Left hindlimb (tissue), 1 donor: Measurements from ENCODE around the gene RBBP7.

ENCODE experiments used
- DNase-seq: peaks from one replicate; pipeline ENCODE4 v3.0.0-alpha.2; 2018

The RBBP7 gene

GRCh38 chrX:16870095-16870861 lies at the start of gene RBBP7:
RBBP7 (minus strand) TSS chrX:16870362; CDS start chrX:16870053, 309 bp downstream.
- DNase-seq = peak; percentile 94

GRCh38 chrX:16918979-16919378 lies 48.8 kb upstream of the RBBP7 start:
- DNase-seq = no peak

DNA sequence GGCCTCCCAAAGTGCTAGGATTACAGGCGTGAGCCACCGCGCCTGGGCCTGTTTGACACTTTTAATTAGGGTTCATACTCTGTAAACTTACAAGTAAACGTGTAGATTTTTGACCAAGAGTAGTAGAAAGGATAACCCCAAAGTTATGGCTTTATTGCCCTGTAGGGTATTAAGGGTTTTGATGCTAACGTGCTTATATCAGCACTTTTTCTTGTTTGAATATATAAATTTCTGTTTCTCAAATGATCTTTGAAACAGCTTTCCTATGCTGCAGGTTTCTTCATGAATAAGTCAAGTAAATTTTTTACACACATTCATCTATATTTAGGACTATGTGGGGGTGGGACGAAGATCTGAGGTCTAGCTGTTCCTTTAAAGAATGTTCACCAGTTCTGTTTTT lies 47.0 kb upstream of the RBBP7 start:
- DNase-seq = no peak

GRCh38 chrX:16916561-16916960 lies 46.4 kb upstream of the RBBP7 start:
- no peak for DNase-seq

- no peak for DNase-seq
These were observed 43.9 kb upstream of the RBBP7 start for GRCh38 chrX:16914058-16914457.

DNA sequence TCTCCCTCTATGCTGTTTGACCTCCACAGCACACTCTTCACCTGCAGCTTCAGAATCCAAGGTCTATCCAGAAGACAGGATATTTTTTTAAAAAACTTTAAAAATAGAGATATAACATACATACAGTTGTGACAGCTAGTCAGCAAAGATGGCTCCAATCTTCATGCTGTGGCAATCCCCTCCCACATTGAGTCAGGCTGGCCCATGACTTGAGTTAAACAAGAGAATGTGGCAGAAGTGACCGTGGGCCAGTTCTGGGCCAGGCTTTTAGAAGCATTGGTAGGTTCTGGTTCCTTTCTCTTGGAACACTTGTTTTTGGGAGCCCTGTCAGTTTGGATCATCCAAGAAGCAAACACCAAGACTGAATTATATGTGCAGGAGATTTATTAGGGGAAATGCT lies 40.2 kb upstream of the RBBP7 start:
- no peak for DNase-seq

DNA sequence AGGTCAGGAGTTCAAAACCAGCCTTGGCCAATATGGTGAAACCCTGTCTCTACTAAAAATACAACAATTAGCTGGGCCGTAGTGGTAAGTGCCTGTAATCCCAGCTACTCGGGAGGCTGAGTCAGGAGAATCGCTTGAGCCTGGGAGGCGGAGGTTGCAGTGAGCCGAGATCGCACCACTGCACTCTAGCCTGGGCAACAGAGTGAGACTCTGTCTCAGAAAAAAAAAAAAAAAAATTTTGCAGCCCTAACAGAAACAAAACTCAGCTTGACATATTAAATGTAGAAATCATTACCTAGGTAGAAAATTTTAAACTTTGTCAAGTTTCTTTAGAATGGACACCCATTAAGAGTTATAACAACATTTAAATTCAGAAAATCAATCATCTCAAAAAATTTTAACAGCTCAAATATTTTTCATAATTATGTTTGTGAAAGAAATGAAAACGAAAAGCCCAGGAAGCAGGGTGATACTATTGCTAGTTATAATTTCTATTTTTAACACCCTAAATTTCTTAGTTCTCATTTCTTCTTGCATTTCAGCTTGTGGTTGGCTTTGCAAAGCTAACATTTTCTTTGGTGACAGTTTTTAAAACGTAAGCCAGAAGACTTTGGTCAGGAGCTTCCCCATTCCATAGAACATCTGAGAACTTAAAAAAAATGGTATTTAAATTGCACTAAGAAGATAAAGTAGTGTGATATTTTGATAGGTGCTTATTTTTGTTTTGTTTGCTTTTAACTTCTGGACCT lies 33.3 kb upstream of the RBBP7 start:
- no peak for DNase-seq

DNA sequence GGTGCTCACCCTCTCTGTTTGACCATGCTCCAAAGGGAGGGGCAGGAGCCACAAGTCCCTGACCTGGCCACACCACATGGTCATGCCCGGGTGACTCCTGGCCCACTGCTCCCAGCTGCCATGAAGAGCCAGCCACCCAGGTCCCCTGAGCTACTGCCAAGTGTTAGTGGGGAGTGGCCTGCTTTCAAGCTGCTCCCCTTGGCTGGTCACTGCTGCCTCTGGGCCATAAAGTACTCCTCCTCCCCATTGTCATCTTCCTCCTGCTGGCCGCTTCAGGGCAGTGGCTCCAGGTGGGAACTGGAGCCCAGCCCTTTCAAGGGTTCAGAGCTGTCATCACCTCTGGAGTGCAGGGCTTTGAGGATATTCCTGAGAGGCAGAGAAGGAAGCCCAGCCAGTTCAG lies 27.3 kb upstream of the RBBP7 start:
- DNase-seq = no peak

GRCh38 chrX:16892504-16893362 lies 22.6 kb upstream of the RBBP7 start:
- DNase-seq = peak; percentile 49

- no peak for DNase-seq
These were observed 15.5 kb upstream of the RBBP7 start for GRCh38 chrX:16885628-16886027.

GRCh38 chrX:16883487-16883804 lies 13.3 kb upstream of the RBBP7 start:
- no peak for DNase-seq

DNA sequence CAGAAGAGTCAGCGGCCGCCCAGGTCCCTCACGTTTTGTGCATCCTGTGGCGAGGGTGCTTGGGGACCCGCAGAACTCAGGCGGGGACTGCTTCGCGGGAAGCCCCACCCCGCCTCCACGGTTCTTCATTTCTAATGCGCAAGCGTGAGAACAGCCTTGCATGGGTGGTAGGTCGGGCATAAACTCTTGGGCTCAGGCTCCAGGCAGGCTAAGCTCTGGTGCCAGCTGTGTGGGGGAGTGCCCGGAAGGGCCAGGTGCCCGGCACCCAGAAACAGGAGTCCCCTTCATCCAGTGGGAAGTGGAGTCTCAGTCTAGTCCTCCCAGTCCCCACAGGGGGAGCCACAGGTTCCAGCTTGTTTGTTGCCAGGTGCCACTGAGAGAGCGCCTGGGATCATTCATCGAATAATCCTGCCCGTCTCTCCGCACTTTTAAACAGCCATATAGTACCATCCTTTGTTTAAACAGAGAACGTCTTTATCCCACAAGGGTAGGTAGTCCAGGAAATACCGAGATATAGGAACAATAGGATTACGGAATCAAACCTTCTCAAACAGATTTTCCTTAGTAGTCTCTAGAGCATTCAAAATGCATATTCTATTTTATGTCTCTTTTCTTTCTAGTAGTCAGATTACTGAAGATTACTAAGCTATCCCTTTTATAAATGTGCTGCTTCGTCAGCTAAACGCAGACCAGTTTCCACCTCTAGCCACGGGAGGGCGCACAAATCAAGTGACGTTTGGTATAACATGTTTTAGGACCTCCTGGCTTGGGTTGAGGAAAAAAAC lies 12.7 kb upstream of the RBBP7 start:
- peak; percentile 71 for DNase-seq

DNA sequence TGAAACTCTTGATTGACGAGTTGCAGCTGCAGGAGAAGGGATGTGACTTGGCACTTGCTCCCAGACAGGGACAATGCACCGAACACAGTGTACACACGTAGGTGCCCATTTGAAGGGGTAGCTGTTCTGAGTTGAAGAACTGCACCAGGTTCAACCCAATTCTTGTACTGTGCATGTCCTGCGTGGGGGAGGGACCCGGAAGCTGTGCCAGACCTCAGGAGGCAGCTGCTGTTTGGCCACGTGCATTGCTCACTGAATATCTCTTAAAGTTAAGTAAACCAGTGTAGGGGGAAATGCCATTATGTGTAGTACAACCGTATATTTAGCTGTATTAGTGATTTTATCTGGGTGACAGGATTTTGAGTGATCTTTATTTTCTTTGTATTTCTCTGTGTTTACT lies 12.0 kb upstream of the RBBP7 start:
- DNase-seq = peak; percentile 33

- DNase-seq = no peak
These were observed 6.5 kb upstream of the RBBP7 start for GRCh38 chrX:16876696-16877095.

- DNase-seq = no peak
These were observed 4.4 kb upstream of the RBBP7 start for GRCh38 chrX:16874458-16875095.

DNA sequence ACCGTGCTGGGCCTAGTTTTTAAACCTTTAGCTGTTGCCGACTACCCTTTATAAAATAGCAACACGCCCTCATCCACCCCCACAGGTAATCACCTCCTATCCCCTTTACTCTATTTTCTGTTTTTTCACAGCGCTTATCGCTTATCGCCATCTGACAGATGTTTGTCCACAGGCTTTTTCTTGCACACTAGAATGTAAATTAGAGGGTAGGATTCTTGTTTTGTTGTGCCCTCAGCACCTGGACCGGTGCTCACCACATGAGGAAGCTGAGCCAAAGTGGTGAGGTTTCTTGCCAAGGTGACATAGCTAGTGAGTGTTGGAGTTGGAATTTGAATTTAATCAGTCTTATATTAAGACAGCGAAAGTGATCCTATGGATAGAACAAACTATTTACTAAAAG lies 2.9 kb upstream of the RBBP7 start:
- no peak for DNase-seq

- peak; percentile 27 for DNase-seq
These were observed 977 bp upstream of the RBBP7 start for GRCh38 chrX:16870862-16871815.

- no peak for DNase-seq
These were observed 618 bp downstream of the RBBP7 start for GRCh38 chrX:16869393-16870094.

DNA sequence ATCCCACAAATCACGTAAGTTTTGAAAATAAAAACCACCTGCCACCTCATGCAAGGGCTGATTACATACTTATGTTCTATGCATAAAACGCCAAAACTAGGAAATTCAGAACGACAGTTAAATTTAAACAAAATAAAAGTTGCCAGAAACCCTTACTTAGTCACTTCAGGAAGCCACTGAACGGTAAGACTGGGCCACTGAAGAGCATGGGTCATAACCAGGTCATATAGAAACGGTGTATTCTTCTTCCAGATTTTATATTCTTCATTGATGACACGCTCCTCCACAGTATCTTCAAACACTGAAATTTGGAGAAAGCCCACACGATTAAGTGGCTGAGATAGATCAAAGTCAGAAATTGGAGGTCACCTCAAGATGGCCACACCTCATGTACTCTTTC lies 1.2 kb downstream of the RBBP7 start:
- DNase-seq = no peak

- DNase-seq = no peak
These were observed 2.2 kb downstream of the RBBP7 start for GRCh38 chrX:16867947-16868346.
